Hepatocyte (in vitro differentiated cells): Measurements from ENCODE around the gene MAD1L1. TPM values are rescaled to one million over a fixed set of nuclear protein-coding genes. Genes with fewer than 3 reads are reported as not detected.

ENCODE experiments used
- DNase-seq: peaks from one replicate; pipeline ENCODE4 v3.0.0-alpha.2; 2016; ENCODE audit warnings: low spot score
- H2AFZ ChIP-seq: fragments of 200-600 bp; sonication (generic); 2 replicates; pipeline ENCODE4 v1.6.0; 2016; ENCODE audit warnings: antibody characterized with exemption, mild to moderate bottlenecking
- H3K27ac ChIP-seq: fragments of 200-600 bp; sonication (generic); 2 replicates; pipeline ENCODE4 v1.5.1; 2016; ENCODE audit warnings: mild to moderate bottlenecking
- H3K27me3 ChIP-seq: fragments of 200-600 bp; sonication (generic); 2 replicates; pipeline ENCODE4 v1.6.1; 2016
- H3K36me3 ChIP-seq: fragments of 200-600 bp; sonication (generic); replicated peaks from 2 replicates; pipeline ENCODE4 v1.5.1; 2016; ENCODE audit warnings: low read depth; ENCODE audit not compliant: insufficient read depth
- H3K4me1 ChIP-seq: fragments of 200-600 bp; sonication (generic); 2 replicates; pipeline ENCODE4 v1.5.1; 2016; ENCODE audit warnings: mild to moderate bottlenecking, moderate library complexity; ENCODE audit not compliant: insufficient read depth
- H3K4me2 ChIP-seq: fragments of 200-600 bp; sonication (generic); 2 replicates; pipeline ENCODE4 v1.6.0; 2016
- H3K4me3 ChIP-seq: fragments of 200-600 bp; sonication (generic); 2 replicates; pipeline ENCODE4 v1.5.1; 2016; ENCODE audit warnings: mild to moderate bottlenecking
- H3K79me2 ChIP-seq: fragments of 200-600 bp; sonication (generic); 2 replicates; pipeline ENCODE4 v1.6.0; 2017; ENCODE audit warnings: mild to moderate bottlenecking
- H3K9me2 ChIP-seq: fragments of 200-600 bp; sonication (generic); replicated peaks from 2 replicates; pipeline ENCODE4 v1.6.0; 2017; ENCODE audit warnings: mild to moderate bottlenecking; ENCODE audit not compliant: insufficient read depth
- H3K9me3 ChIP-seq: fragments of 200-600 bp; sonication (generic); 2 replicates; pipeline ENCODE4 v1.5.1; 2016; ENCODE audit warnings: low read depth, mild to moderate bottlenecking
- H4K20me1 ChIP-seq: fragments of 200-600 bp; sonication (generic); 2 replicates; pipeline ENCODE4 v1.6.0; 2016; ENCODE audit warnings: mild to moderate bottlenecking; ENCODE audit not compliant: insufficient read depth, poor library complexity, severe bottlenecking
- CTCF ChIP-seq: fragments of 200-600 bp; sonication (generic); IDR thresholded peaks from 2 replicates; pipeline ENCODE4 v1.5.1; 2016; ENCODE audit warnings: antibody characterized with exemption, mild to moderate bottlenecking; ENCODE audit not compliant: poor library complexity
- EZH2 ChIP-seq: fragments of 200-600 bp; sonication (generic); IDR thresholded peaks from 2 replicates; pipeline ENCODE4 v1.6.1; 2016; ENCODE audit warnings: antibody characterized with exemption, mild to moderate bottlenecking, borderline replicate concordance
- EZH2phosphoT487 ChIP-seq: fragments of 200-600 bp; sonication (generic); IDR thresholded peaks from one replicate; pipeline ENCODE4 v1.6.1; 2018; ENCODE audit warnings: antibody characterized with exemption, mild to moderate bottlenecking, low read depth, moderate library complexity; ENCODE audit not compliant: unreplicated experiment, severe bottlenecking
- WGBS: methylation state at CpG from one replicate; pipeline ENCODE4 v1.1.6; 2016; ENCODE audit warnings: low lambda C conversion rate; ENCODE audit errors: missing lambda C conversion rate; 5-methylcytosine and 5-hydroxymethylcytosine counted together
- polyA plus RNA-seq: library from polyadenylated mRNA; unstranded; fragments of >200 nt; fragmentation: Nextera tagmentation; extraction: Ambion mirVana; gene quantifications from 2 replicates; pipeline ENCODE4 v1.2.1, GENCODE V29; 2016
- total RNA-seq: library from RNA; depleted of rRNA; stranded (reverse); fragments of >200 nt; gene quantifications from 2 replicates; pipeline ENCODE4 v1.2.3, GENCODE V29; 2014

MAD1L1 gene
- total and polyA plus RNA-seq, 2 experiments from 2014 or later, result 30.7 to 31.0 TPM

- WGBS, result 91% methylated on average over 26 of the region's 26 CpGs
- Histone ChIP-seq H4K20me1 (no peaks in the 10 kb centered on the region), H3K79me2 (no peaks in the 10 kb centered on the region)
Observed at GRCh38 chr7:2170576-2171521, 61.9 kb downstream of the MAD1L1 start.

DNA sequence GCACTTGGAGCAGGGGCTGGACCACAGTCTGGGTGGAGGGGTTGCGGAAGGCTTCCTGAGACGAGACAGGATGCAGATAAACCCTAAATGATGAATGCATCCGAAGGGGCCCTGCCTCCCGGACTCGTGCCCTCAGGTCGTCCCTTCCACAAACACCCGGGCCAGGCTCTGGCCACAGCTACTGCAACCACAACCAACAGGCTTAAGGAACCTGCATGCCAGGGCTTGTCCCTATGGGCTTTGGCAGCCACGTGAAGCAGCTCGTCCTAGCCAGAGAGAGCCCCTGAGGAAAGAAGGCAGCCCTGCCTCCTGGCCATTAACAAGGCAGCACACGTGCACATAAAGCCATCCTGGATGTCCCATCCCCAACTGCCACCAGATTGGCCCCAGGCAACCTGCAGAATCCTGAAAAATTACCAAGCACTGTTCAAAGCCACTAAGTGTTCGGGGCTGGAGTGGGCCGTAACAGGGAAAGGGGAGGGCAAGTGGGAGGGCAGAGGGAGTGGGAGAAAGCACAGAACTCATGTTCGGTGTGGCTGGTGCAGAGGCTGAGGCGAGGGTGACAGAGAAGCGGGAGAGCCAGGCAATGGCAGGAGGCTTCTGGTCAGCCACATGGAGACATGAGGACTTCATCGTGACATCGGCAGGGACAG is 62.7 kb downstream of the MAD1L1 start:
- H3K4me1 ChIP-seq, result peaks cover 10% of the 10 kb centered on the region
- H3K4me3 ChIP-seq, result no peak overlapping the region
- no peaks in the 10 kb centered on the region for H3K9me3 ChIP-seq
- H3K36me3 ChIP-seq, result no peaks in the 10 kb centered on the region
- H3K27me3 ChIP-seq, result no peaks in the 10 kb centered on the region
- no peak overlapping the region for H3K27ac ChIP-seq
- no peak for DNase-seq
- H2AFZ ChIP-seq, result no peak overlapping the region
- WGBS, result 83% methylated on average over 16 of the region's 17 CpGs
- H3K9me2 ChIP-seq, result no peaks in the 10 kb centered on the region
- no peak for TF ChIP-seq EZH2phosphoT487
- H3K4me2 ChIP-seq, result no peak overlapping the region
- H4K20me1 ChIP-seq, result no peaks in the 10 kb centered on the region
- H3K79me2 ChIP-seq, result no peaks in the 10 kb centered on the region

More at GRCh38 chr7:2170576-2171521, 61.9 kb downstream of the MAD1L1 start:
- H3K4me2 ChIP-seq, result no peak overlapping the region
- no peak overlapping the region for H3K27ac ChIP-seq
- no peak for TF ChIP-seq EZH2
- TF ChIP-seq EZH2phosphoT487, result no peak
- TF ChIP-seq CTCF, result no peak
- no peak for DNase-seq
- H3K9me2 ChIP-seq, result no peaks in the 10 kb centered on the region
- H3K4me3 ChIP-seq, result no peak overlapping the region
- no peak overlapping the region for H2AFZ ChIP-seq
- no peaks in the 10 kb centered on the region for H3K36me3 ChIP-seq
- no peaks in the 10 kb centered on the region for H3K9me3 ChIP-seq
- H3K27me3 ChIP-seq, result no peaks in the 10 kb centered on the region
- peaks cover 11% of the 10 kb centered on the region for H3K4me1 ChIP-seq

- H3K79me2 ChIP-seq, result no peaks in the 10 kb centered on the region
- H3K27ac ChIP-seq, result peak overlapping the region; percentile 46
- no peak for DNase-seq
- peaks cover 12% of the 10 kb centered on the region for H3K4me1 ChIP-seq
- H3K36me3 ChIP-seq, result no peaks in the 10 kb centered on the region
- H3K9me2 ChIP-seq, result no peaks in the 10 kb centered on the region
- no peak overlapping the region for H3K4me2 ChIP-seq
- no peak for TF ChIP-seq EZH2
- TF ChIP-seq EZH2phosphoT487, result no peak
- no peak for TF ChIP-seq CTCF
- no peaks in the 10 kb centered on the region for H4K20me1 ChIP-seq
- 92% methylated on average over 37 of the region's 37 CpGs for WGBS
- H3K9me3 ChIP-seq, result no peaks in the 10 kb centered on the region
- H3K4me3 ChIP-seq, result no peak overlapping the region
- H3K27me3 ChIP-seq, result no peaks in the 10 kb centered on the region
- no peak overlapping the region for H2AFZ ChIP-seq
Observed at GRCh38 chr7:2168615-2169311, 64.0 kb downstream of the MAD1L1 start.
